Astrocyte (in vitro differentiated cells and primary cell): ENCODE measurements around the gene SMC6. TPM values are rescaled to one million over a fixed set of nuclear protein-coding genes. Genes with fewer than 3 reads are reported as not detected.

Experiments
- DNase-seq: peaks from one replicate; pipeline ENCODE4 v3.0.0-alpha.2; 2010; ENCODE audit warnings: low read depth
- FAIRE-seq: peaks from 2 replicates; lab custom pipeline; 2011; peaks lifted over from hg19 to GRCh38; lab: Jason Lieb, UNC
- H2AFZ ChIP-seq: 2 replicates; pipeline ENCODE4 v1.6.0; 2012; ENCODE audit warnings: low read depth, low read length, inconsistent platforms
- H3K27ac ChIP-seq: 2 replicates; pipeline ENCODE4 v1.5.1; 2011; ENCODE audit warnings: low read depth, low read length, inconsistent platforms
- H3K27me3 ChIP-seq: 2 replicates; pipeline ENCODE4 v1.6.0; 2011; ENCODE audit warnings: low read length, inconsistent platforms; ENCODE audit not compliant: insufficient read depth
- H3K36me3 ChIP-seq: 2 replicates; pipeline ENCODE4 v1.5.1; 2011; ENCODE audit warnings: low read length, inconsistent platforms; ENCODE audit not compliant: insufficient read depth
- H3K4me1 ChIP-seq: 2 replicates; pipeline ENCODE4 v1.5.1; 2011; ENCODE audit warnings: low read length, inconsistent platforms; ENCODE audit not compliant: insufficient read depth
- H3K4me2 ChIP-seq: 2 replicates; pipeline ENCODE4 v1.6.0; 2012; ENCODE audit warnings: low read length, inconsistent platforms
- H3K4me3 ChIP-seq: 2 replicates; pipeline ENCODE4 v1.5.1; 2011; ENCODE audit warnings: low read depth, mild to moderate bottlenecking, low read length, inconsistent platforms; ENCODE audit not compliant: insufficient read depth
- H3K79me2 ChIP-seq: 2 replicates; pipeline ENCODE4 v1.6.0; 2012; ENCODE audit warnings: mild to moderate bottlenecking, low read length, inconsistent platforms; ENCODE audit not compliant: insufficient read depth
- H3K9ac ChIP-seq: 2 replicates; pipeline ENCODE4 v1.6.0; 2012; ENCODE audit warnings: mild to moderate bottlenecking, low read length, inconsistent platforms
- H3K9me3 ChIP-seq: 2 replicates; pipeline ENCODE4 v1.5.1; 2012; ENCODE audit warnings: low read depth, mild to moderate bottlenecking, low read length, inconsistent platforms; ENCODE audit not compliant: insufficient read depth
- H4K20me1 ChIP-seq: 2 replicates; pipeline ENCODE4 v1.6.0; 2012; ENCODE audit warnings: low read length, inconsistent platforms; ENCODE audit not compliant: insufficient read depth
- H3K27ac Mint-ChIP-seq: one replicate; pipeline ENCODE4 v1.8.0; 2021; ENCODE audit warnings: mild to moderate bottlenecking, mixed read lengths; ENCODE audit not compliant: unreplicated experiment
- H3K27me3 Mint-ChIP-seq: one replicate; pipeline ENCODE4 v1.8.0; 2021; ENCODE audit warnings: low read depth, mixed read lengths; ENCODE audit not compliant: unreplicated experiment
- H3K36me3 Mint-ChIP-seq: one replicate; pipeline ENCODE4 v1.8.0; 2021; ENCODE audit warnings: low read depth, mixed read lengths; ENCODE audit not compliant: unreplicated experiment
- H3K4me1 Mint-ChIP-seq: one replicate; pipeline ENCODE4 v1.8.0; 2021; ENCODE audit warnings: low read depth, mixed read lengths; ENCODE audit not compliant: unreplicated experiment
- H3K4me3 Mint-ChIP-seq: one replicate; pipeline ENCODE4 v1.8.0; 2021; ENCODE audit warnings: mild to moderate bottlenecking, moderate library complexity, mixed read lengths; ENCODE audit not compliant: unreplicated experiment
- H3K9me3 Mint-ChIP-seq: one replicate; pipeline ENCODE4 v1.8.0; 2021; ENCODE audit warnings: mild to moderate bottlenecking, mixed read lengths; ENCODE audit not compliant: unreplicated experiment
- CTCF ChIP-seq: IDR thresholded peaks from 2 replicates; pipeline ENCODE4 v1.5.1; 2011; ENCODE audit warnings: low read depth, mild to moderate bottlenecking, inconsistent platforms, low read length, moderate library complexity; ENCODE audit not compliant: insufficient read depth
- EZH2 ChIP-seq: IDR thresholded peaks from 2 replicates; pipeline ENCODE4 v1.6.1; 2012; ENCODE audit warnings: mild to moderate bottlenecking, low read length, inconsistent platforms; ENCODE audit not compliant: insufficient read depth
- total RNA-seq: library from RNA; stranded (reverse); gene quantifications from 2 replicates; pipeline ENCODE4 v1.2.1, GENCODE V29; 2021

Gene SMC6
- total RNA-seq, 1 donor from 2014 or later, result 20.1 TPM

GRCh38 chr2:17795309-17795708 is 41.7 kb upstream of the SMC6 start:
- Mint-ChIP-seq H3K4me3 (no peak overlapping the region), H3K4me1 (peaks cover 30% of the 10 kb centered on the region), H3K36me3 (no peaks in the 10 kb centered on the region), H3K27me3 (peaks cover 5% of the 10 kb centered on the region), H3K9me3 (no peaks in the 10 kb centered on the region), H3K27ac (no peak overlapping the region)
- Histone ChIP-seq H3K36me3 (no peaks in the 10 kb centered on the region), H3K79me2 (no peaks in the 10 kb centered on the region), H3K27ac (no peak overlapping the region), H3K4me1 (no peaks in the 10 kb centered on the region), H3K9ac (no peak overlapping the region), H3K4me2 (no peak overlapping the region), H2AFZ (no peak overlapping the region), H3K27me3 (peaks cover 2% of the 10 kb centered on the region), H3K9me3 (no peaks in the 10 kb centered on the region), H4K20me1 (no peaks in the 10 kb centered on the region), H3K4me3 (no peak overlapping the region)
- FAIRE-seq (no peak), DNase-seq (no peak)
- TF ChIP-seq EZH2, result no peak
- no peak for TF ChIP-seq CTCF

- no peaks in the 10 kb centered on the region for H3K9me3 Mint-ChIP-seq
- Histone ChIP-seq H3K9me3 (no peaks in the 10 kb centered on the region), H3K36me3 (no peaks in the 10 kb centered on the region), H3K4me3 (no peak overlapping the region), H3K4me2 (no peak overlapping the region), H3K27ac (no peak overlapping the region), H4K20me1 (no peaks in the 10 kb centered on the region), H3K4me1 (no peaks in the 10 kb centered on the region), H2AFZ (no peak overlapping the region), H3K27me3 (no peaks in the 10 kb centered on the region), H3K9ac (no peak overlapping the region), H3K79me2 (no peaks in the 10 kb centered on the region)
- TF ChIP-seq EZH2, result no peak
- TF ChIP-seq CTCF, result no peak
- FAIRE-seq (no peak), DNase-seq (no peak)
- no peak overlapping the region for H3K27ac Mint-ChIP-seq
- H3K36me3 Mint-ChIP-seq, result no peaks in the 10 kb centered on the region
- peaks cover 30% of the 10 kb centered on the region for H3K4me1 Mint-ChIP-seq
- no peaks in the 10 kb centered on the region for H3K27me3 Mint-ChIP-seq
- no peak overlapping the region for H3K4me3 Mint-ChIP-seq
Measured at GRCh38 chr2:17793803-17794354, 40.3 kb upstream of the SMC6 start.

GRCh38 chr2:17793296-17793695 is 39.7 kb upstream of the SMC6 start:
- Histone ChIP-seq H3K27me3 (no peaks in the 10 kb centered on the region), H4K20me1 (no peaks in the 10 kb centered on the region), H3K9me3 (no peaks in the 10 kb centered on the region), H3K4me3 (no peak overlapping the region), H3K9ac (no peak overlapping the region), H2AFZ (no peak overlapping the region), H3K36me3 (no peaks in the 10 kb centered on the region), H3K79me2 (no peaks in the 10 kb centered on the region), H3K27ac (no peak overlapping the region), H3K4me1 (no peaks in the 10 kb centered on the region), H3K4me2 (no peak overlapping the region)
- no peak for FAIRE-seq
- no peak for TF ChIP-seq EZH2
- Mint-ChIP-seq H3K9me3 (no peaks in the 10 kb centered on the region), H3K27ac (no peak overlapping the region), H3K36me3 (no peaks in the 10 kb centered on the region), H3K4me1 (peaks cover 30% of the 10 kb centered on the region), H3K27me3 (no peaks in the 10 kb centered on the region), H3K4me3 (no peak overlapping the region)
- no peak for DNase-seq
